AG04449 (cell line): ENCODE results near the gene DNAAF3.

Source experiments
- CTCF ChIA-PET: fragments of 350-600 bp; formaldehyde crosslinking; extraction: SDS; loops from one replicate; lab custom pipeline; 2021; ENCODE audit warnings: antibody characterized with exemption; lab: Yijun Ruan, JAX
- POLR2A ChIA-PET: fragments of 400-600, 350-600 bp; formaldehyde crosslinking; extraction: SDS; loops from one replicate; lab custom pipeline; 2020; ENCODE audit warnings: antibody characterized with exemption, inconsistent platforms; lab: Yijun Ruan, JAX
- DNase-seq: peaks from one replicate; pipeline ENCODE4 v3.0.0-alpha.2; 2010; ENCODE audit warnings: low read depth, low spot score
- H3K4me3 ChIP-seq: 2 replicates; pipeline ENCODE4 v1.5.1; 2011; ENCODE audit warnings: low read depth, mild to moderate bottlenecking, control low read depth, low read length
- CTCF ChIP-seq: IDR thresholded peaks from one replicate; pipeline ENCODE4 v1.5.1; 2011; ENCODE audit warnings: mild to moderate bottlenecking, moderate library complexity, low read length, control low read depth, inconsistent platforms; ENCODE audit not compliant: insufficient read depth; ENCODE audit errors: missing control alignments

The DNAAF3 gene

GRCh38 chr19:55112777-55113569 is 53.4 kb downstream of the DNAAF3 start:
- no peak for TF ChIP-seq CTCF
- no peak overlapping the region for H3K4me3 ChIP-seq
- ChIA-PET POLR2A (no interaction called here), CTCF (interaction anchor here (0.6 to 1.9 kb wide), 4 partner anchors 24 to 559 kb away, joined by 3 to 12 read pairs (median 3); no protein-coding TSS in a partner anchor)
- DNase-seq = no peak

GRCh38 chr19:55112246-55112776 is 54.1 kb downstream of the DNAAF3 start:
- POLR2A ChIA-PET = no interaction called here
- TF ChIP-seq CTCF = no peak
- DNase-seq = no peak
- CTCF ChIA-PET = interaction anchor here (1.0 to 1.9 kb wide), 3 partner anchors 11 to 355 kb away, joined by 3 to 12 read pairs (median 3); no protein-coding TSS in a partner anchor
- no peak overlapping the region for H3K4me3 ChIP-seq

GRCh38 chr19:55111238-55111831 is 55.1 kb downstream of the DNAAF3 start:
- POLR2A ChIA-PET = no interaction called here
- H3K4me3 ChIP-seq = no peak overlapping the region
- DNase-seq = no peak
- TF ChIP-seq CTCF = no peak
- CTCF ChIA-PET = interaction anchor here (1.5 to 1.6 kb wide), 2 partner anchors 10 to 23 kb away, joined by 3 to 5 read pairs; no protein-coding TSS in a partner anchor

- POLR2A ChIA-PET = no interaction called here
- TF ChIP-seq CTCF = no peak
- CTCF ChIA-PET = interaction anchor here (1.4 to 1.6 kb wide), 2 partner anchors 22 kb away, joined by 4 to 5 read pairs; no protein-coding TSS in a partner anchor
- no peak for DNase-seq
- H3K4me3 ChIP-seq = no peak overlapping the region
Measured at GRCh38 chr19:55109527-55110291, 56.7 kb downstream of the DNAAF3 start.
